ENCODE data around the gene MKRN3.

DNA sequence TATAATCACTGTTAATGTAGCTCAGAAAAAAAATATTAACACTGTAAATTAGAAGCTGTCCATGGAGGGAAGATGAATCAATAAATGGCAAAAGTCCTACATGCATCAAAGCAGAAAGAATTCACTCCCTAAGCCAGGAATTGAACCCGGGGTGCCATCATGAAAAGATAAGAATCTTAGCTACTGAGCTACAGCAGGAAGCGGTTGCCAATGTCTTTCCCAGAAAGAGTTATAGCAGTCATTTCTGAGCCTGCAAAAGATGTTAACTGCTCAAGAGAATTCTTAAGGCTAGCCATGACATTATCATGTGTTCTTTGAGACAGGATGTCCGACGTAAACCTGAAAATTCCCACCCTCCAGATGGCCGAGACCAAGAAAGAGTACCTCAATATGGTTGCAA is 47.4 kb upstream of the MKRN3 start:
- TF ChIP-seq, protein P1, sequence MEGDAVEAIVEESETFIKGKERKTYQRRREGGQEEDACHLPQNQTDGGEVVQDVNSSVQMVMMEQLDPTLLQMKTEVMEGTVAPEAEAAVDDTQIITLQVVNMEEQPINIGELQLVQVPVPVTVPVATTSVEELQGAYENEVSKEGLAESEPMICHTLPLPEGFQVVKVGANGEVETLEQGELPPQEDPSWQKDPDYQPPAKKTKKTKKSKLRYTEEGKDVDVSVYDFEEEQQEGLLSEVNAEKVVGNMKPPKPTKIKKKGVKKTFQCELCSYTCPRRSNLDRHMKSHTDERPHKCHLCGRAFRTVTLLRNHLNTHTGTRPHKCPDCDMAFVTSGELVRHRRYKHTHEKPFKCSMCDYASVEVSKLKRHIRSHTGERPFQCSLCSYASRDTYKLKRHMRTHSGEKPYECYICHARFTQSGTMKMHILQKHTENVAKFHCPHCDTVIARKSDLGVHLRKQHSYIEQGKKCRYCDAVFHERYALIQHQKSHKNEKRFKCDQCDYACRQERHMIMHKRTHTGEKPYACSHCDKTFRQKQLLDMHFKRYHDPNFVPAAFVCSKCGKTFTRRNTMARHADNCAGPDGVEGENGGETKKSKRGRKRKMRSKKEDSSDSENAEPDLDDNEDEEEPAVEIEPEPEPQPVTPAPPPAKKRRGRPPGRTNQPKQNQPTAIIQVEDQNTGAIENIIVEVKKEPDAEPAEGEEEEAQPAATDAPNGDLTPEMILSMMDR (IDR thresholded peaks at IDR 0.05 in 4 of 5, conservative IDR thresholded peaks at IDR 0.05 in 1 of 5): no peak
- TF ChIP-seq POLR2A (IDR thresholded peaks at IDR 0.05): no peak

Measured in gastrocnemius medialis (tissue), 4 donors.